SK-N-SH (cell line): Measurements from ENCODE around the gene HTR2C. TPM values are rescaled to one million over a fixed set of nuclear protein-coding genes. Genes with fewer than 3 reads are reported as not detected.

Experiments used
- CTCF ChIA-PET: fragments of 300-600, 350-600 bp; formaldehyde crosslinking; extraction: SDS; loops from one replicate; lab custom pipeline; 2021; lab: Yijun Ruan, JAX
- POLR2A ChIA-PET: fragments of 350-600 bp; sonication (Branson Sonifier 250); formaldehyde crosslinking; extraction: SDS; loops from one replicate; lab custom pipeline; 2020; ENCODE audit warnings: antibody characterized with exemption, inconsistent platforms; lab: Yijun Ruan, JAX
- DNase-seq: peaks from one replicate; pipeline ENCODE4 v3.0.0; 2012
- H2AFZ ChIP-seq: fragments of 200-600 bp; sonication (generic); 2 replicates; pipeline ENCODE4 v1.8.1; 2016; ENCODE audit warnings: antibody characterized with exemption, mild to moderate bottlenecking, low read depth
- H3F3A ChIP-seq: fragments of 200-600 bp; sonication (generic); replicated peaks from 2 replicates; pipeline ENCODE3; 2016; ENCODE audit warnings: antibody characterized with exemption, mild to moderate bottlenecking; ENCODE audit not compliant: insufficient read depth
- H3K27ac ChIP-seq, 2 experiments: fragments of 200-500 bp in 1 of 2; fragments of 200-600 bp in 1 of 2; sonication (Bioruptor generic) in 1 of 2; sonication (generic), shearing (Covaris generic) in 1 of 2; 2 replicates each; pipeline versions ENCODE4 v1.5.1 to v1.6.1; 2014 to 2016; ENCODE audit warnings: low read depth in 2 of 2, inconsistent platforms in 1 of 2, low read length in 1 of 2, mild to moderate bottlenecking in 1 of 2, mixed read lengths in 1 of 2
- H3K27me3 ChIP-seq: fragments of 200-600 bp; sonication (generic), shearing (Covaris generic); 2 replicates; pipeline ENCODE4 v1.6.1; 2016; ENCODE audit warnings: mixed run types; ENCODE audit not compliant: insufficient read depth
- H3K36me3 ChIP-seq, 2 experiments: fragments of 200-500 bp in 1 of 2; fragments of 200-600 bp in 1 of 2; sonication (Bioruptor generic) in 1 of 2; sonication (generic) in 1 of 2; replicated peaks in 1 of 2; 2 replicates each; pipeline versions ENCODE3 to v1.5.1; 2014 to 2016; ENCODE audit warnings: low read length in 1 of 2, mild to moderate bottlenecking in 1 of 2; ENCODE audit not compliant: insufficient read depth in 2 of 2, control insufficient read depth in 1 of 2
- H3K4me1 ChIP-seq, 2 experiments: fragments of 200-500 bp in 1 of 2; fragments of 200-600 bp in 1 of 2; sonication (Bioruptor generic) in 1 of 2; sonication (generic), shearing (Covaris generic) in 1 of 2; 2 replicates each; pipeline versions ENCODE4 v1.5.1 to v1.6.1; 2014 to 2016; ENCODE audit warnings: low read depth in 1 of 2, low read length in 1 of 2, mixed run types in 1 of 2; ENCODE audit not compliant: insufficient read depth in 2 of 2, control insufficient read depth in 1 of 2
- H3K4me2 ChIP-seq: fragments of 200-600 bp; sonication (generic), shearing (Covaris generic); 2 replicates; pipeline ENCODE4 v1.6.1; 2017; ENCODE audit warnings: mixed run types
- H3K4me3 ChIP-seq, 2 experiments: fragments of 200-500 bp in 1 of 2; fragments of 200-600 bp in 1 of 2; sonication (Bioruptor generic) in 1 of 2; sonication (generic), shearing (Covaris generic) in 1 of 2; 2 replicates each; pipeline versions ENCODE4 v1.5.1 to v1.8.1; 2014 to 2016; ENCODE audit warnings: low read depth in 2 of 2, inconsistent platforms in 1 of 2, low read length in 1 of 2, mild to moderate bottlenecking in 1 of 2, mixed read lengths in 1 of 2, moderate library complexity in 1 of 2
- H3K79me2 ChIP-seq: fragments of 200-600 bp; sonication (generic); 2 replicates; pipeline ENCODE4 v1.8.1; 2017; ENCODE audit warnings: mild to moderate bottlenecking; ENCODE audit not compliant: insufficient read depth
- H3K9ac ChIP-seq: fragments of 200-600 bp; sonication (generic); 2 replicates; pipeline ENCODE4 v1.6.1; 2017; ENCODE audit warnings: mixed run types
- H3K9me2 ChIP-seq: fragments of 200-600 bp; sonication (generic); 2 replicates; pipeline ENCODE4 v1.6.1; 2017; ENCODE audit warnings: mixed run types
- H3K9me3 ChIP-seq: fragments of 200-600 bp; sonication (generic); 2 replicates; pipeline ENCODE4 v1.6.1; 2017; ENCODE audit warnings: mixed run types, mild to moderate bottlenecking, moderate library complexity
- H4K20me1 ChIP-seq: fragments of 200-600 bp; sonication (generic); 2 replicates; pipeline ENCODE4 v1.6.1; 2017; ENCODE audit warnings: mild to moderate bottlenecking, mixed run types; ENCODE audit not compliant: insufficient read depth
- CHD2 ChIP-seq: fragments of 150-350 bp; IDR thresholded peaks from 2 replicates; pipeline ENCODE4 v1.6.1; 2018; ENCODE audit warnings: low read length; ENCODE audit not compliant: partially characterized antibody
- ELF1 ChIP-seq: IDR thresholded peaks from 2 replicates; pipeline ENCODE4 v1.4.0; 2012
- EZH2phosphoT487 ChIP-seq: fragments of 200-600 bp; sonication (generic); IDR thresholded peaks from 2 replicates; pipeline ENCODE4 v1.6.1; 2017; ENCODE audit warnings: low read depth, mixed run types, mild to moderate bottlenecking, antibody characterized with exemption, moderate library complexity, borderline replicate concordance
- FOSL2 ChIP-seq: IDR thresholded peaks from 2 replicates; pipeline ENCODE4 v1.4.0; 2012; ENCODE audit warnings: low read depth, mild to moderate bottlenecking, moderate library complexity, borderline replicate concordance
- FOXJ3 ChIP-seq: sonication (generic); formaldehyde crosslinking; IDR thresholded peaks from 2 replicates; pipeline ENCODE4 v1.5.1; 2020; ENCODE audit warnings: mild to moderate bottlenecking, missing genetic modification reagents
- GABPA ChIP-seq: IDR thresholded peaks from 2 replicates; pipeline ENCODE4 v1.4.0; 2012; ENCODE audit warnings: low read depth, mild to moderate bottlenecking
- GATA2 ChIP-seq: sonication (generic); formaldehyde crosslinking; IDR thresholded peaks from 2 replicates; pipeline ENCODE4 v1.5.0; 2020; ENCODE audit warnings: mild to moderate bottlenecking, missing genetic modification reagents
- IRF3 ChIP-seq: fragments of 150-350 bp; IDR thresholded peaks from 2 replicates; pipeline ENCODE4 v1.6.1; 2016; ENCODE audit warnings: mild to moderate bottlenecking, low read depth, low read length
- JUND ChIP-seq: IDR thresholded peaks from 2 replicates; pipeline ENCODE4 v1.4.0; 2012
- MAX ChIP-seq: IDR thresholded peaks from 2 replicates; pipeline ENCODE4 v1.4.0; 2012; ENCODE audit warnings: low read depth
- MEF2A ChIP-seq: IDR thresholded peaks from 2 replicates; pipeline ENCODE4 v1.4.0; 2012; ENCODE audit warnings: low read depth, borderline replicate concordance
- NRF1 ChIP-seq: IDR thresholded peaks from 2 replicates; pipeline ENCODE4 v1.6.1; 2012; ENCODE audit warnings: low read depth, mild to moderate bottlenecking, low read length
- PBX3 ChIP-seq: IDR thresholded peaks from 2 replicates; pipeline ENCODE4; 2012
- REST ChIP-seq: IDR thresholded peaks from 2 replicates; pipeline ENCODE4 v1.6.1; 2012; ENCODE audit warnings: mild to moderate bottlenecking, low read depth, low read length, moderate library complexity
- RFX5 ChIP-seq: IDR thresholded peaks from 2 replicates; pipeline ENCODE4 v1.6.1; 2012; ENCODE audit warnings: mild to moderate bottlenecking, improper control_type of control experiment, low read length
- RXRA ChIP-seq: IDR thresholded peaks from 2 replicates; pipeline ENCODE4 v1.4.0; 2012; ENCODE audit warnings: low read depth, mild to moderate bottlenecking, borderline replicate concordance
- SIN3A ChIP-seq: IDR thresholded peaks from 2 replicates; pipeline ENCODE4 v1.6.1; 2012; ENCODE audit warnings: low read depth, mild to moderate bottlenecking, low read length, moderate library complexity, borderline replicate concordance
- SMC3 ChIP-seq: IDR thresholded peaks from 2 replicates; pipeline ENCODE4 v1.6.1; 2012; ENCODE audit warnings: low read depth, low read length, improper control_type of control experiment
- TAF1 ChIP-seq: IDR thresholded peaks from 2 replicates; pipeline ENCODE4 v1.6.1; 2012; ENCODE audit warnings: low read depth, mild to moderate bottlenecking, low read length, moderate library complexity, borderline replicate concordance
- ZBTB33 ChIP-seq: IDR thresholded peaks from 2 replicates; pipeline ENCODE4 v1.4.0; 2012; ENCODE audit warnings: low read depth, borderline replicate concordance
- polyA plus RNA-seq, 3 experiments: library from polyadenylated mRNA; depleted of rRNA; stranded (reverse); fragments of >200 nt; gene quantifications; 2 replicates each; pipeline ENCODE4 v1.2.3, GENCODE V29; 2012

HTR2C gene
- polyA plus RNA-seq, 1 of the 3 experiments (the other 2 are of a cell fraction), result 0.02 TPM

GRCh38 chrX:114635986-114636385 is 52.1 kb downstream of the HTR2C start (continued):
- TF ChIP-seq EZH2phosphoT487 (no peak), RXRA (no peak), GATA2 (CRISPR knock-in tag) (no peak), ELF1 (no peak)

GRCh38 chrX:114650351-114650750 is 66.5 kb downstream of the HTR2C start:
- H3K27me3 ChIP-seq, result no peaks in the 10 kb centered on the region
- no peaks in the 10 kb centered on the region for H3K36me3 ChIP-seq
- H4K20me1 ChIP-seq, result no peaks in the 10 kb centered on the region
- no peaks in the 10 kb centered on the region for H3K79me2 ChIP-seq
- ChIA-PET CTCF (no interaction called here), POLR2A (no interaction called here)
- no peak overlapping the region for H3K4me3 ChIP-seq
- H3F3A ChIP-seq, result no peaks in the 10 kb centered on the region
- TF ChIP-seq PBX3 (no peak), TAF1 (no peak), FOXJ3 (CRISPR knock-in tag) (no peak), FOSL2 (no peak), MEF2A (no peak), SMC3 (no peak), RFX5 (no peak), JUND (no peak), RXRA (no peak), CHD2 (no peak), SIN3A (no peak), MAX (no peak), IRF3 (no peak), ZBTB33 (no peak), GABPA (no peak), REST (no peak), NRF1 (no peak)
- no peak overlapping the region for H3K9ac ChIP-seq
- no peak overlapping the region for H2AFZ ChIP-seq
- H3K4me2 ChIP-seq, result no peak overlapping the region
- no peaks in the 10 kb centered on the region for H3K4me1 ChIP-seq
- DNase-seq, result no peak
- no peaks in the 10 kb centered on the region for H3K9me3 ChIP-seq
- H3K9me2 ChIP-seq, result no peaks in the 10 kb centered on the region
- no peak overlapping the region for H3K27ac ChIP-seq
